ENCODE results near the gene NRG4. TPM values are rescaled to one million over a fixed set of nuclear protein-coding genes. Genes with fewer than 3 reads are reported as not detected.
"Not testable (repeated sequence)": the region's sequence is repeated elsewhere in the genome, so short reads cannot be mapped to it uniquely, and the experiment has no call there.

Gene NRG4
- 1 to 10 TPM in 2 of 10 donors, under 1 TPM in 8; 0.19 to 1.9 (median 0.61) TPM for polyA plus RNA-seq (ENCODE audit: insufficient read length in 10 of 10)
- long read RNA-seq, donor 1: 0 reads
- long read RNA-seq, donor 2: 0 reads
- long read RNA-seq, donor 3: 0 reads
- long read RNA-seq, donor 4: 0 reads
- long read RNA-seq, donor 5: 0 reads
- long read RNA-seq, donor 6: 0 reads
- long read RNA-seq, donor 7: 0 reads
- long read RNA-seq, donor 8: 0 reads
- long read RNA-seq, donor 9: 0 reads

GRCh38 chr15:76011627-76012551, at the start of gene NRG4:
Gene NRG4 (minus strand): TSS chr15:76012424. CDS start chr15:76011230, 1,194 bp downstream.
- peak in 1 of 3 donors; percentile 3 for DNase-seq

GRCh38 chr15:76061700-76062099, 49.5 kb upstream of the NRG4 start:
- no peak for DNase-seq

GRCh38 chr15:76060118-76060989, 48.1 kb upstream of the NRG4 start:
- DNase-seq: no peak

GRCh38 chr15:76059320-76060117, 47.3 kb upstream of the NRG4 start, which contains the start of gene TMEM266:
Gene TMEM266 (plus strand): TSS chr15:76059985. CDS start chr15:76134264, 74,279 bp downstream.
- peak; percentile 41 to 65 (median 65) for DNase-seq

GRCh38 chr15:76058714-76059319, 46.6 kb upstream of the NRG4 start:
- peak in 1 of 3 donors; percentile 4 for DNase-seq

- peak; percentile 20 to 66 (median 59) for DNase-seq
Observed at GRCh38 chr15:76057332-76058000, 45.2 kb upstream of the NRG4 start.

- no peak for DNase-seq
Observed at GRCh38 chr15:76056931-76057330, 44.7 kb upstream of the NRG4 start.

- DNase-seq: not testable (repeated sequence)
Observed at GRCh38 chr15:76054201-76054600, 42.0 kb upstream of the NRG4 start.

- DNase-seq: no peak
Observed at GRCh38 chr15:76038512-76038911, 26.3 kb upstream of the NRG4 start.

- no peak for DNase-seq
Observed at GRCh38 chr15:76035593-76035992, 23.4 kb upstream of the NRG4 start.

- no peak for DNase-seq
Observed at GRCh38 chr15:76034111-76034510, 21.9 kb upstream of the NRG4 start.

GRCh38 chr15:76033438-76033837, 21.2 kb upstream of the NRG4 start:
- no peak for DNase-seq

GRCh38 chr15:76032046-76032445, 19.8 kb upstream of the NRG4 start:
- no peak for DNase-seq

- no peak for DNase-seq
Observed at GRCh38 chr15:76024021-76024768, 12.0 kb upstream of the NRG4 start.

GRCh38 chr15:76013470-76013869, 1.2 kb upstream of the NRG4 start:
- not testable (repeated sequence) for DNase-seq

- no peak for DNase-seq
Observed at GRCh38 chr15:76010613-76011012, 1.6 kb downstream of the NRG4 start.

GRCh38 chr15:76006136-76006778, 6.0 kb downstream of the NRG4 start:
- DNase-seq: peak in 1 of 3 donors; percentile 0

- no peak for DNase-seq
Observed at GRCh38 chr15:76003364-76003763, 8.9 kb downstream of the NRG4 start.

- no peak for DNase-seq
Observed at GRCh38 chr15:75995611-75996010, 16.6 kb downstream of the NRG4 start.
